Measurements from ENCODE around the gene CSNK2A1. TPM values are rescaled to one million over a fixed set of nuclear protein-coding genes. Genes with fewer than 3 reads are reported as not detected.
"Not testable (repeated sequence)": the region's sequence is repeated elsewhere in the genome, so short reads cannot be mapped to it uniquely, and the experiment has no call there.

CSNK2A1 gene
- polyA plus RNA-seq, 3 donors = 31.7 to 55.5 (median 35.2) TPM

- Histone ChIP-seq H2AFZ (ENCODE audit: insufficient read depth, low read depth, low read length, poor library complexity, severe bottlenecking) (no peak overlapping the region), H3K4me1 (ENCODE audit: control insufficient read depth in 1 of 2, insufficient read depth in 2 of 2, low read length in 2 of 2) (no peaks in the 10 kb centered on the region), H3K27ac (ENCODE audit: low read depth in 1 of 2, low read length in 2 of 2) (peak overlapping the region in 1 of 2 donors; percentile 10), H3K4me3 (replicated peaks in 1 of 3; ENCODE audit: low read depth in 2 of 3, low read length in 3 of 3) (no peak overlapping the region), H4K20me1 (ENCODE audit: insufficient read depth, low read length) (peaks cover 13% of the 10 kb centered on the region), H3K79me2 (ENCODE audit: insufficient read depth, low read length) (no peaks in the 10 kb centered on the region), H3K27me3 (ENCODE audit: control insufficient read depth in 2 of 2, insufficient read depth in 2 of 2, low read length in 2 of 2) (no peaks in the 10 kb centered on the region), H3K36me3 (replicated peaks in 1 of 2; ENCODE audit: control insufficient read depth in 1 of 2, insufficient read depth in 2 of 2, low read length in 2 of 2) (peaks cover 35 to 66% of the 10 kb centered on the region in 2 donors), H3K4me2 (replicated peaks; ENCODE audit: extremely low read depth, low read length, poor library complexity, severe bottlenecking) (no peak overlapping the region), H3K9me3 (replicated peaks in 1 of 2; ENCODE audit: control insufficient read depth in 1 of 2, insufficient read depth in 1 of 2, low read length in 2 of 2) (no peaks in the 10 kb centered on the region), H3K9ac (ENCODE audit: insufficient read depth, low read length, poor library complexity, severe bottlenecking) (no peak overlapping the region)
- H3K4me3 Mint-ChIP-seq = no peak overlapping the region
- peak overlapping the region in 2 of 7 donors; percentile 35 to 37 for H3K27ac Mint-ChIP-seq
- no peak for DNase-seq
- H3K9me3 Mint-ChIP-seq = peaks cover 0 to 3% (median 0%) of the 10 kb centered on the region in 7 donors
- intact Hi-C loops (cut with micrococcal nuclease) = no loop called here
- H3K27me3 Mint-ChIP-seq (ENCODE audit: low read depth in 3 of 3) = peaks cover 0 to 3% (median 0%) of the 10 kb centered on the region in 3 donors
- WGBS (ENCODE audit: insufficient coverage) = no CpG with 5 or more reads among the region's 8 CpGs
- H3K36me3 Mint-ChIP-seq = peaks cover 44 to 46% of the 10 kb centered on the region in 2 donors
- no peaks in the 10 kb centered on the region for H3K4me1 Mint-ChIP-seq
- TF ChIP-seq CTCF (IDR thresholded peaks at IDR 0.05) = no peak
Measured at GRCh38 chr20:478010-478948, 65.3 kb downstream of the CSNK2A1 start.

GRCh38 chr20:476561-477249, 66.9 kb downstream of the CSNK2A1 start:
- WGBS (ENCODE audit: insufficient coverage) = 100% methylated on average over 2 of the region's 6 CpGs
- H3K9me3 ChIP-seq (replicated peaks in 1 of 2; ENCODE audit: control insufficient read depth in 1 of 2, insufficient read depth in 1 of 2, low read length in 2 of 2); H3K4me3 ChIP-seq (replicated peaks in 1 of 3; ENCODE audit: low read depth in 2 of 3, low read length in 3 of 3); H3K9ac ChIP-seq (ENCODE audit: insufficient read depth, low read length, poor library complexity, severe bottlenecking); H3K27ac ChIP-seq (ENCODE audit: low read depth in 1 of 2, low read length in 2 of 2); H3K4me1 ChIP-seq (ENCODE audit: control insufficient read depth in 1 of 2, insufficient read depth in 2 of 2, low read length in 2 of 2); H3K4me2 ChIP-seq (replicated peaks; ENCODE audit: extremely low read depth, low read length, poor library complexity, severe bottlenecking); H2AFZ ChIP-seq (ENCODE audit: insufficient read depth, low read depth, low read length, poor library complexity, severe bottlenecking); DNase-seq; H3K27me3 ChIP-seq (ENCODE audit: control insufficient read depth in 2 of 2, insufficient read depth in 2 of 2, low read length in 2 of 2); H3K79me2 ChIP-seq (ENCODE audit: insufficient read depth, low read length); H3K4me3 Mint-ChIP-seq; intact Hi-C loops (cut with micrococcal nuclease); H3K27me3 Mint-ChIP-seq (ENCODE audit: low read depth in 3 of 3); H3K4me1 Mint-ChIP-seq; H3K27ac Mint-ChIP-seq: not testable (repeated sequence)
- Mint-ChIP-seq H3K36me3 (peaks cover 30 to 31% of the 10 kb centered on the region in 2 donors), H3K9me3 (peaks cover 0 to 13% (median 4%) of the 10 kb centered on the region in 7 donors)
- peaks cover 13% of the 10 kb centered on the region for H4K20me1 ChIP-seq (ENCODE audit: insufficient read depth, low read length)
- peaks cover 19 to 52% of the 10 kb centered on the region in 2 donors for H3K36me3 ChIP-seq (replicated peaks in 1 of 2; ENCODE audit: control insufficient read depth in 1 of 2, insufficient read depth in 2 of 2, low read length in 2 of 2)
